GM21529 (cell line): ENCODE measurements around the gene GRID2IP.
A peak's percentile ranks its signal among the peaks of the same experiment; 100 is the strongest.
"Not testable (repeated sequence)": the region's sequence is repeated elsewhere in the genome, so short reads cannot be mapped to it uniquely, and the experiment has no call there.

Source experiments
- ATAC-seq: cut with Tn5 transposase; IDR thresholded peaks from one replicate; pipeline ENCODE4 v1.9.1; 2021; ENCODE audit not compliant: unreplicated experiment

Gene GRID2IP

DNA sequence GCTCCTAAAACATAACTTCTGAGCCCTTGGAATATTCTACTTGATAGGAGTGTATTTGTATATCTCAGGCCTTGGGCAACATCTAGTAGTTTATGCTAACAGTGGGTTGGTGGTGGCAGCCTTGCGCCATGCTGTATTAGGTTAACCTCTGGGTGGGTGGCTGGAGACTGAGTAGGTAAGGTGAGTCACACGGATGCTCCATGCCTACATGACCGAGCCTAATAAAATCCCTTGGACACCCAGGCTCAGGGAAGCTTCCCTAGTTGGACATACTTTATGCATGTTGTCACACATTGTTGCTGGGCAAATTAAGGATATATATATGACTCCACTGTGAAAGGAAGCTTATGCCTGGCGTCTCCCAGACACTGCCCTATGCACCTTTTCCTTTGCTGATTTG lies 97.5 kb downstream of the GRID2IP start:
- ATAC-seq: no peak

DNA sequence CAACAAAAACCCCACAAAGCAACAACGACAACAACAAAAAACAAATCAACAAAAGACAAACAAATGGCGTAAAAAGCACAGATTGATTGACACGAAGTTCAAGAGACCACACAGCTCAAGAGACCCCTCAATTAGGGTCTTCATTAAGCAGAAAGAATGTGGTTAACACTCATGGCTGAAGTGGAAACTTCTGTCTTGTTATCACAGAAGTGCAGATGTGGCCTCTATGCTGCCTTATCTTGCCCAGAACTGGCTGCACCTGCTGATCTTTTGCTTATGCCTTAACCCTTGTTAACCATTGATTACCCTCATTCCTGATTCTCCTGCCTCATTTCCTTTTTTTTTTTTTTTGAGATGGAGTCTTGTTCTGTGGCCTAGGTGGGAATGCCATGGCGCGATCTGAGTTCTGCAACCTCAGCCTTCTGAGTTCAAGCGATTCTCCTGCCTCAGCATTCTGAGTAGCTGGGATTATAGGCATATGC lies 100.0 kb downstream of the GRID2IP start:
- no peak for ATAC-seq

DNA sequence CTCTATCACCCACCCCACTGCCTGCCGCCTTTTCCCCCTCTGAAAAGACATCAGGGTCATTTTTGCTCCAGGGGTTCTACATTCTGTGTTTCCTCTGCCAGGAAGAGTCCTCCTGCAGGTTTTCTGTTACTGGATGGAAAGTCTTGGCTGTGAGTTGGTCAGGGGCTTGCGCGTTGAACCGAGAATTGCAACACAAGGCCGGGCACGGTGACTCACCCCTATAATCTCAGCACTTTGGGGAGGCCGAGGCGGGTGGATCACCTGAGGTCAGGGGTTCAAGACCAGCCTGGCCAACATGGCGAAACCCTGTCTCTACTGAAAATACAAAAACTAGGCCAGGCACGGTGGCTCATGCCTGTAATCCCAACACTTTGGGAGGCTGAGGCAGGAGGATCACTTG lies 100.7 kb downstream of the GRID2IP start:
- not testable (repeated sequence) for ATAC-seq

DNA sequence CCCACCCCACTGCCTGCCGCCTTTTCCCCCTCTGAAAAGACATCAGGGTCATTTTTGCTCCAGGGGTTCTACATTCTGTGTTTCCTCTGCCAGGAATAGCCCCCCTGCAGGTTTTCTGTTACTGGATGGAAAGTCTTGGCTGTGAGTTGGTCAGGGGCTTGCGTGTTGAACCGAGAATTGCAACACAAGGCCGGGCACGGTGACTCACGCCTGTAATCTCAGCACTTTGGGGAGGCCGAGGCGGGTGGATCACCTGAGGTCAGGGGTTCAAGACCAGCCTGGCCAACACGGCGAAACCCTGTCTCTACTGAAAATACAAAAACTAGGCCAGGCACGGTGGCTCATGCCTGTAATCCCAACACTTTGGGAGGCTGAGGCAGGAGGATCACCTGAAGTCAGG lies 101.4 kb downstream of the GRID2IP start:
- not testable (repeated sequence) for ATAC-seq

DNA sequence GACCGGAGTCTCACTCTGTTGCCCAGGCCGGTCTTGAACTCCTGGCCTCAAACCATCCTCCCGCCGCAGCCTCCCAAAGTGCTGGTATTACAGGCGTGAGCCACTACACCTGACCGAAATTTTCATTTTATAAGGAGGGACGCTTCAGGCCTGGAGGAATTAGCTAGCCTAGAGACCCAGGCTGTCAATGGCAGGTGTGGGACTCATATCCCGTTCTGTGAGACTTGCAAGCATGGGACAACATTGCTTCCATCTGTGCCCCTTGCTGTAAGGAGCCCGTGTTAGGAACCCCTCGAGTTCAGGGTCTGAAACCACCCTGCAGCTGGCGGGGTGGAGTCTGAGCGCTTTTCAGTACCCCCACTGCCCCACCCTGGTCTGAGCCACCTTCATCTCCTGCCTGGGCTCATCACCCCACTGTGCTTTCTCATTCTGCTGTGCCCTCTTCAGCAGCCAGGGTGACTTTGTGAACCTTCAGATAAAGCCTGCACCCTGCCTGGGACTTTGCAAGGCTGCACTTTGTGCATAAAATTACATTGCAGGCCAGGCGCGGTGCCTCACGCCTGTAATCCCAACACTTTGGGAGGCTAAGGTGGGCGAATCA lies 102.2 kb downstream of the GRID2IP start:
- ATAC-seq: no peak

DNA sequence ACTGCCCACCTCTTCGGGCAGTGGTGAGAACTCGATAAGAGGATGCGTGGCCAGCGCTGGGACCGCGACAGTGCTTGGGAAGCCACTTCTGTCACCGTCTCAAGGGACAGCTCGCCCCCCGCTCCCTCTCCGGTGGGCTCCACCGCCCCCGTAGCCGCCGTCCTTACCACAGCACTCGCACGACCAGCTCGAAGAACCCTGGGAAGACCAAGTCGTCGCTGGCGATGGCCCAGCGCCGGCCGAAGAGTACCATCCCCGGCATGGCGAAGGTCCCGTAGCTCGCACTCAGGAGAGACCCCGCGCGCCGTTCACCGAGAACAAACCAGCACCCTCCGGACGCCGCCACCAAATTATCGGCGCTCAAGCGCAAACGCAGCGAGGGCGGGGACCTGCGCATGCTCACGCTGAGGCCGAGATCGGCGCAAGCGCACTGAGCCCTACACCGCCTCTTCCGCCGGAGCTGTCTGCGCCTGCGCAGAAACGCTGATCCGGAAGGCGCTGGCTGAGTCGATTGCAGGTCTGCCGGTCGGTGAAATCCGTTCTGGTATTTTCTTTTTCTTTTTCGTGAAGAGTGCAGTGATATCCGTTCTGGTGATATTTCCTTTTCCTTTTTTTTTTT lies 103.6 kb downstream of the GRID2IP start, which contains the start of gene DAGLB:
TSS of gene DAGLB (minus strand) at position 374 of the 619 bp plus-strand sequence. CDS start at position 262, 112 bp downstream.
- ATAC-seq: peak; percentile 84
